ENCODE data around the gene TRAM2.

Gene TRAM2

GRCh38 chr6:52553719-52554118 is 23.1 kb downstream of the TRAM2 start:
- no peak for TF ChIP-seq CTCF (conservative IDR thresholded peaks at IDR 0.05; ENCODE audit: low read depth, low read length)
- DNase-seq (ENCODE audit: low read depth) = no peak
- H3K4me3 ChIP-seq (ENCODE audit: low read length) = no peak overlapping the region

DNA sequence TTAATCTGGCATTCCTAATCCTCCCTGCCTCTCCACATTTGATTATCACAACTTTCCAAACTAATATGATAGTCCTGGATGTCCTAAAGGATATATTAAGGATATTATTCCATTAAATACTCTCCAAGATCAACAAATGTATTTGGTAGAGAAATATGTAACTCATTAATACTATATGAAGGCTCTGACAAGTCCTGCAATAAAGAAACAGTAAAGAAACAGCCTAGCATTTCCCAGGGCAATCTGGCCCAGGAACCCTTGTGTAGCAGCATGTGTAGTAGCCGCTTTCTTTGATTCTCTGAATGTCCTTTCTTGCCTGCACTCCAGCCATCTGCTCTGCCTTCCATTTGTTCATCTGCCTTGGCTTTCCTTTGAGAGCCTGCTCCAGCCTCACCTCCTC is 23.7 kb downstream of the TRAM2 start:
- H3K4me3 ChIP-seq (ENCODE audit: low read length) = no peak overlapping the region
- no peak for TF ChIP-seq CTCF (conservative IDR thresholded peaks at IDR 0.05; ENCODE audit: low read depth, low read length)

GRCh38 chr6:52552278-52552643 is 24.6 kb downstream of the TRAM2 start:
- no peak for TF ChIP-seq CTCF (conservative IDR thresholded peaks at IDR 0.05; ENCODE audit: low read depth, low read length)
- no peak overlapping the region for H3K4me3 ChIP-seq (ENCODE audit: low read length)
- DNase-seq (ENCODE audit: low read depth) = no peak

More for the DNA sequence above, 23.7 kb downstream of the TRAM2 start:
- no peak for DNase-seq (ENCODE audit: low read depth)

- H3K4me3 ChIP-seq (ENCODE audit: low read length) = no peak overlapping the region
- peak; percentile 31 for TF ChIP-seq CTCF (conservative IDR thresholded peaks at IDR 0.05; ENCODE audit: low read depth, low read length)
- DNase-seq (ENCODE audit: low read depth) = peak; percentile 88
Measured at GRCh38 chr6:52551483-52552277, 25.2 kb downstream of the TRAM2 start.

- no peak for TF ChIP-seq CTCF (conservative IDR thresholded peaks at IDR 0.05; ENCODE audit: low read depth, low read length)
- no peak for DNase-seq (ENCODE audit: low read depth)
- H3K4me3 ChIP-seq (ENCODE audit: low read length) = no peak overlapping the region
Measured at GRCh38 chr6:52550870-52551269, 26.0 kb downstream of the TRAM2 start.

GRCh38 chr6:52550014-52550575 is 26.8 kb downstream of the TRAM2 start:
- TF ChIP-seq CTCF (conservative IDR thresholded peaks at IDR 0.05; ENCODE audit: low read depth, low read length) = no peak
- no peak for DNase-seq (ENCODE audit: low read depth)
- no peak overlapping the region for H3K4me3 ChIP-seq (ENCODE audit: low read length)

DNA sequence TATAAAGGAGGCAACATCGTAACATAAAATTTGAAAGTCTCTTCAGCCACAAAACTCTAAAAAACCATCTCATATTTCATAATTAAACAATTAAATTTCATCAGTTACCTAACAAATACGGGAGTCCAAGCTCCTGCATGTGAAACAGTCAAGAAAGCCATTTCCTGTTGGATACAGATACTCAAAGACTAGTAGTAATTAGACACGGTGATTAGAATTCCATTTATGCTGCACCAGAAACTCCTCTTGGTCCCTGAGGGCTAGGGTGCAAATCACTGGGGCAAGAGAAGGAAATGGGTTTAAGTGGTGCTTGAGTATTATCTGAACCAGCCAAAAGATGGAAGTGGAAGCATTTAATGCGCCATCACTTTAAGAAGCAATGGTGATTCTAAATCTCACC is 27.4 kb downstream of the TRAM2 start:
- H3K4me3 ChIP-seq (ENCODE audit: low read length) = no peak overlapping the region
- no peak for TF ChIP-seq CTCF (conservative IDR thresholded peaks at IDR 0.05; ENCODE audit: low read depth, low read length)
- DNase-seq (ENCODE audit: low read depth) = no peak

Data from retinal pigment epithelial cell (primary cell).